DMS 273 treated with DMSO at 0.1 percent for 48 hours (cell line): Measurements from ENCODE around the gene CHRM4.

Source experiments
- DNase-seq: peaks from one replicate; lab custom pipeline; 2025; lab: John Stamatoyannopoulos, UW

CHRM4 gene

GRCh38 chr11:46347637-46348311 lies 43.8 kb downstream of the CHRM4 start:
- DNase-seq: no peak

GRCh38 chr11:46346886-46347636 lies 44.5 kb downstream of the CHRM4 start, which contains the start of gene DGKZ:
Gene DGKZ, plus strand, starts transcription at chr11:46347463. Its CDS starts 197 bp downstream, at chr11:46347660.
- DNase-seq: no peak

GRCh38 chr11:46345881-46346484 lies 45.6 kb downstream of the CHRM4 start:
- no peak for DNase-seq

- DNase-seq: peak; percentile 34
Measured at GRCh38 chr11:46345131-46345597, 46.4 kb downstream of the CHRM4 start.

- no peak for DNase-seq
Measured at GRCh38 chr11:46343520-46343919, 48.1 kb downstream of the CHRM4 start.

- no peak for DNase-seq
Measured at GRCh38 chr11:46342239-46342638, 49.3 kb downstream of the CHRM4 start.

GRCh38 chr11:46341454-46341853 lies 50.1 kb downstream of the CHRM4 start:
- DNase-seq: no peak

GRCh38 chr11:46339816-46340215 lies 51.8 kb downstream of the CHRM4 start:
- no peak for DNase-seq

GRCh38 chr11:46338988-46339666 lies 52.4 kb downstream of the CHRM4 start:
- peak; percentile 30 for DNase-seq

- DNase-seq: no peak
Measured at GRCh38 chr11:46338636-46338987, 53.0 kb downstream of the CHRM4 start.

- no peak for DNase-seq
Measured at GRCh38 chr11:46337626-46338345, 53.8 kb downstream of the CHRM4 start.

- no peak for DNase-seq
Measured at GRCh38 chr11:46336563-46337180, 54.9 kb downstream of the CHRM4 start.

GRCh38 chr11:46335890-46336562 lies 55.5 kb downstream of the CHRM4 start:
- no peak for DNase-seq

- DNase-seq: no peak
Measured at GRCh38 chr11:46335271-46335670, 56.3 kb downstream of the CHRM4 start.

- no peak for DNase-seq
Measured at GRCh38 chr11:46334211-46334610, 57.4 kb downstream of the CHRM4 start.
